GM12892 (cell line): ENCODE measurements around the gene USP50.

Experiments
- DNase-seq: peaks from one replicate; pipeline ENCODE4 v3.0.0; 2011; ENCODE audit not compliant: insufficient read length
- FAIRE-seq: peaks from 2 replicates; lab custom pipeline; 2011; peaks lifted over from hg19 to GRCh38; lab: Jason Lieb, UNC
- POLR2A ChIP-seq: IDR thresholded peaks from 2 replicates; pipeline ENCODE4 v1.6.1; 2011; ENCODE audit warnings: low read depth, low read length, control low read depth
- POLR2AphosphoS5 ChIP-seq: IDR thresholded peaks from 2 replicates; pipeline ENCODE4 v1.6.1; 2011; ENCODE audit warnings: low read depth, low read length, control low read depth
- TAF1 ChIP-seq: IDR thresholded peaks from 2 replicates; pipeline ENCODE4 v1.6.1; 2011; ENCODE audit warnings: low read depth, mild to moderate bottlenecking, control low read depth, low read length, borderline replicate concordance

The USP50 gene

GRCh38 chr15:50458348-50459112, 87.9 kb downstream of the USP50 start:
- no peak for TF ChIP-seq POLR2AphosphoS5
- TF ChIP-seq POLR2A, result no peak
- TF ChIP-seq TAF1, result no peak
- DNase-seq (no peak), FAIRE-seq (no peak)

GRCh38 chr15:50452927-50453326, 93.5 kb downstream of the USP50 start:
- DNase-seq, result no peak
- TF ChIP-seq POLR2A (no peak), TAF1 (no peak), POLR2AphosphoS5 (no peak)
- no peak for FAIRE-seq
